Measurements from ENCODE around the gene RASGRP3.

DNA sequence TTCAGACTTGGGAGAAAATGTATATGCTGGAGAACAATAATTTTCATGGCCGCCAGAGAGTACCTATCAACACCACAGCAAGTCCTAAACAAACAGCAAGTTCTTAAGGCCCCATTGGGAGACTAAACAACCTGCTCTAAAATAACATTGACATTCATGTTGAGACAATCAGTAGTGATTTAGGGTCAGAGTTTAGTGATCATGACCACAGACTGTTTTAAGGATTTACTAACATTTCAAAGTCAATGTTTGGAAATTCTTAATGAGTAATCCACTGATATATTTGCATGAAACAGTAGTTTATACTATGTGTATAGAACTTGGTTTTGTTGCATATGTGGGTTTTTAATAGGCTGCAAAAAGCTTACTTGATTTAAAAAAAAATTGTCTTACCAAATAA is 34.7 kb downstream of the RASGRP3 start:
- TF ChIP-seq EZH2phosphoT487 (IDR thresholded peaks at IDR 0.05; ENCODE audit: insufficient read depth, low read depth) (no peak), EZH2 (IDR thresholded peaks at IDR 0.05; ENCODE audit: insufficient read depth, poor library complexity, severe bottlenecking) (no peak)
